WTC11 (cell line): ENCODE results near the gene LPAR2. TPM values are rescaled to one million over a fixed set of nuclear protein-coding genes. Genes with fewer than 3 reads are reported as not detected.

Experiments used
- ATAC-seq: fragments of 200-7000 bp; cut with Tn5 transposase; 2 replicates; pipeline ENCODE4 v1.10.0; 2021; ENCODE audit warnings: mild to moderate bottlenecking, moderate library complexity
- CTCF ChIA-PET: fragments of 300-600 bp; sonication (Branson Sonifier 250); formaldehyde crosslinking; loops from one replicate; lab custom pipeline; 2021; ENCODE audit warnings: antibody characterized with exemption; lab: Charles Lee
- POLR2A ChIA-PET: fragments of 350-600 bp; sonication (Branson Sonifier 250); formaldehyde crosslinking; loops from one replicate; lab custom pipeline; 2021; ENCODE audit warnings: antibody characterized with exemption; lab: Charles Lee
- DNase-seq: peaks from one replicate; pipeline ENCODE4 v3.0.0; 2021; ENCODE audit warnings: low spot score
- H3K27ac Mint-ChIP-seq: 2 replicates; pipeline ENCODE4 v1.8.0; 2021; ENCODE audit warnings: mixed read lengths
- H3K27me3 Mint-ChIP-seq: 2 replicates; pipeline ENCODE4 v1.8.0; 2021; ENCODE audit warnings: low read depth, mild to moderate bottlenecking, moderate library complexity, mixed read lengths
- H3K36me3 Mint-ChIP-seq: 2 replicates; pipeline ENCODE4 v1.8.0; 2021; ENCODE audit warnings: mixed read lengths
- H3K4me1 Mint-ChIP-seq: 2 replicates; pipeline ENCODE4 v1.8.0; 2022; ENCODE audit warnings: mixed read lengths
- H3K4me3 Mint-ChIP-seq: 2 replicates; pipeline ENCODE4 v1.8.0; 2021; ENCODE audit warnings: mild to moderate bottlenecking, moderate library complexity, mixed read lengths
- H3K9me3 Mint-ChIP-seq: 2 replicates; pipeline ENCODE4 v1.8.0; 2021; ENCODE audit warnings: mixed read lengths
- ATF1 ChIP-seq: sonication (generic); formaldehyde crosslinking; IDR thresholded peaks from 2 replicates; pipeline ENCODE4 v1.8.1; 2023; ENCODE audit warnings: mild to moderate bottlenecking, moderate library complexity, missing genetic modification reagents
- ATF3 ChIP-seq: sonication (generic); formaldehyde crosslinking; conservative IDR thresholded peaks from 2 replicates; pipeline ENCODE4 v1.8.1; 2022; ENCODE audit warnings: mild to moderate bottlenecking, missing genetic modification reagents
- ATF6 ChIP-seq: sonication (generic); formaldehyde crosslinking; IDR thresholded peaks from 2 replicates; pipeline ENCODE4 v1.8.1; 2023; ENCODE audit warnings: mild to moderate bottlenecking, missing genetic modification reagents
- E2F1 ChIP-seq: sonication (generic); formaldehyde crosslinking; IDR thresholded peaks from 2 replicates; pipeline ENCODE4 v1.8.0; 2022; ENCODE audit warnings: mild to moderate bottlenecking, missing genetic modification reagents
- E2F4 ChIP-seq: sonication (generic); formaldehyde crosslinking; IDR thresholded peaks from 2 replicates; pipeline ENCODE4 v1.8.1; 2022; ENCODE audit warnings: low read depth, mild to moderate bottlenecking, moderate library complexity, missing genetic modification reagents, borderline replicate concordance
- ELF4 ChIP-seq: sonication (generic); formaldehyde crosslinking; IDR thresholded peaks from 2 replicates; pipeline ENCODE4 v1.8.1; 2022; ENCODE audit warnings: low read depth, mild to moderate bottlenecking, moderate library complexity, missing genetic modification reagents
- FOXP4 ChIP-seq: sonication (generic); formaldehyde crosslinking; IDR thresholded peaks from 2 replicates; pipeline ENCODE4 v1.8.0; 2022; ENCODE audit warnings: mild to moderate bottlenecking, missing genetic modification reagents
- JUN ChIP-seq: sonication (generic); formaldehyde crosslinking; IDR thresholded peaks from 2 replicates; pipeline ENCODE4 v1.8.0; 2023; ENCODE audit warnings: mild to moderate bottlenecking, missing genetic modification reagents
- MYBL2 ChIP-seq: sonication (generic); formaldehyde crosslinking; IDR thresholded peaks from 2 replicates; pipeline ENCODE4 v1.8.1; 2023; ENCODE audit warnings: mild to moderate bottlenecking, moderate library complexity, missing genetic modification reagents
- PRDM15 ChIP-seq: sonication (generic); formaldehyde crosslinking; IDR thresholded peaks from 2 replicates; pipeline ENCODE4 v1.8.0; 2022; ENCODE audit warnings: missing genetic modification reagents
- RELA ChIP-seq: sonication (generic); formaldehyde crosslinking; IDR thresholded peaks from 2 replicates; pipeline ENCODE4 v1.8.1; 2022; ENCODE audit warnings: missing genetic modification reagents, mild to moderate bottlenecking, borderline replicate concordance
- SMAD3 ChIP-seq: sonication (generic); formaldehyde crosslinking; IDR thresholded peaks from 2 replicates; pipeline ENCODE4 v1.8.0; 2022; ENCODE audit warnings: missing genetic modification reagents, mild to moderate bottlenecking, borderline replicate concordance
- SP1 ChIP-seq: sonication (generic); formaldehyde crosslinking; conservative IDR thresholded peaks from 2 replicates; pipeline ENCODE4 v1.8.1; 2022; ENCODE audit warnings: missing genetic modification reagents
- TCF7 ChIP-seq: sonication (generic); formaldehyde crosslinking; IDR thresholded peaks from 2 replicates; pipeline ENCODE4 v1.8.0; 2022; ENCODE audit warnings: mild to moderate bottlenecking, low read depth, missing genetic modification reagents, moderate library complexity
- TP53 ChIP-seq: sonication (generic); formaldehyde crosslinking; IDR thresholded peaks from 2 replicates; pipeline ENCODE4 v1.8.1; 2023; ENCODE audit warnings: mild to moderate bottlenecking, missing genetic modification reagents
- ZBTB43 ChIP-seq: sonication (generic); formaldehyde crosslinking; IDR thresholded peaks from 2 replicates; pipeline ENCODE4 v1.8.1; 2023; ENCODE audit warnings: mild to moderate bottlenecking, missing genetic modification reagents
- total RNA-seq: library from RNA; stranded (reverse); gene quantifications from 3 replicates; pipeline ENCODE4 v1.2.3, GENCODE V29; 2021

Gene LPAR2
- total RNA-seq, 1 experiment from 2014 or later, result 44.5 TPM

- TF ChIP-seq ATF6 (CRISPR knock-in tag) (no peak), E2F4 (CRISPR knock-in tag) (no peak), SMAD3 (CRISPR knock-in tag) (no peak), SP1 (CRISPR knock-in tag) (no peak), ZBTB43 (CRISPR knock-in tag) (no peak), RELA (CRISPR knock-in tag) (no peak), ATF1 (CRISPR knock-in tag) (no peak)
Measured at GRCh38 chr19:19651076-19651475, 23.1 kb upstream of the LPAR2 start (continued).

GRCh38 chr19:19650331-19650730, 22.3 kb upstream of the LPAR2 start:
- Mint-ChIP-seq H3K4me3 (no peak overlapping the region), H3K4me1 (no peaks in the 10 kb centered on the region), H3K36me3 (peaks cover 51% of the 10 kb centered on the region), H3K9me3 (no peaks in the 10 kb centered on the region), H3K27me3 (no peaks in the 10 kb centered on the region), H3K27ac (no peak overlapping the region)
- POLR2A ChIA-PET, result no interaction called here
- ATAC-seq (no peak), DNase-seq (no peak)
- CTCF ChIA-PET, result interaction anchor here (0.8 to 1.2 kb wide), 2 partner anchors 96 to 97 kb away, joined by 3 to 4 read pairs; no protein-coding TSS in a partner anchor
- TF ChIP-seq PRDM15 (no peak), FOXP4 (no peak), JUN (CRISPR knock-in tag) (no peak), TP53 (CRISPR knock-in tag) (no peak), ELF4 (CRISPR knock-in tag) (no peak)
- TF ChIP-seq, all 79 proteins: peak for 0

GRCh38 chr19:19649580-19649995, 21.6 kb upstream of the LPAR2 start:
- peaks cover 48% of the 10 kb centered on the region for H3K36me3 Mint-ChIP-seq
- H3K4me3 Mint-ChIP-seq, result no peak overlapping the region
- no peaks in the 10 kb centered on the region for H3K27me3 Mint-ChIP-seq
- ATAC-seq, result no peak
- ChIA-PET CTCF (no interaction called here), POLR2A (no interaction called here)
- no peak for DNase-seq
- H3K27ac Mint-ChIP-seq, result no peak overlapping the region
- no peaks in the 10 kb centered on the region for H3K4me1 Mint-ChIP-seq
- no peaks in the 10 kb centered on the region for H3K9me3 Mint-ChIP-seq
- TF ChIP-seq ATF3 (CRISPR knock-in tag), result no peak
- no peak for TF ChIP-seq TCF7 (CRISPR knock-in tag)
- no peak for TF ChIP-seq E2F1 (CRISPR knock-in tag)
- no peak for TF ChIP-seq PRDM15
- no peak for TF ChIP-seq MYBL2 (CRISPR knock-in tag)
